ENCODE measurements around the gene TMEM62. TPM values are rescaled to one million over a fixed set of nuclear protein-coding genes. Genes with fewer than 3 reads are reported as not detected.

TMEM62 gene
- total and polyA plus RNA-seq, 10 of the 15 experiments (the other 5 are each of a cell fraction or from before 2014, with no cell fraction given): 7.0 to 26.8 (median 14.9) TPM

DNA sequence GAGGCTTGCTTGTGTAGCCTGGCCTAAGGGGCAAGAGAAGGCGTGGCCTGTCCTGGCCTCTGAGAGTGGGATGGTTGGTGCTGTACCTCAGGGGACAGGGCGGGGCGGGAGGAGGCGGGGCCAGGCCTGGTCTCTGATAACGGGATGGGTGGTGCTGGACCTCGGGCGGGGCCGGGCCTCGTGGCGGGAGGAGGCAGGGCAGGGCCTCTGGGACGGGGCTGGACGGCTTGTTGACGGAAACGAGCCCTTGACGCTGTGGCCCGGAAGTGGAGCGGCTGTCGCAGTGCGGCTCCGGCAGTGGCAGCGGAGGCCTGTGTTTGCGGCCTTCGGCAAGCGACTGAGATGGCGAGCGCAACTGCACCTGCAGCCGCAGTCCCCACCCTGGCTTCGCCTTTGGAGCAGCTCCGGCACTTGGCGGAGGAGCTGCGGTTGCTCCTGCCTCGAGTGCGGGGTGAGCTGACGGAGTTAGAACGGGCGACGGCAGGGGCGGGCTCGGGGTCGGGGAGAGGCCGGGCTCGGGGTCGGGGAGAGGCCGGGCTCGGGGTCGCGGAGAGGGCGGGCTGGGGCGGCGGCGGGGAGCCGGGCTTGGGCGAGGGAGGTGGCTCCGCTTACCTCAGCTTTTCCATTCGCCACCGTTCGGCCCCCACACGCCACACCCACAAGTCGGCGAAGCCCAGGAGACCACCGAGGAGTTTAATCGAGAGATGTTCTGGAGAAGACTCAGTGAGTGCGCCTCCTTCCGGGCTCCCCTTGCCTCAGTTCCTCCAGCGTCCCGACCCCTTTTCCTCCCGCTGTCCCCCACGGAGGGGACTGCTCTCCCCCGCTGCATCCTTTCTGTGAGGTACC, 52.0 kb downstream of the TMEM62 start, which contains the start of gene CCNDBP1 (continued):
- TF ChIP-seq KAT2A (conservative IDR thresholded peaks at IDR 0.05; ENCODE audit: control insufficient read depth, low read depth, low read length) (no peak), CBFB (IDR thresholded peaks at IDR 0.05; ENCODE audit: low read depth) (peak; percentile 57; the same call in 1 of the 2 replicates), NFXL1 (IDR thresholded peaks at IDR 0.05; ENCODE audit: borderline replicate concordance) (no peak), STAT1 (conservative IDR thresholded peaks at IDR 0.05) (no peak), SMAD5 (IDR thresholded peaks at IDR 0.05; ENCODE audit: low read depth) (peak; percentile 84; the same call in 1 of the 2 replicates), SMC3 (IDR thresholded peaks at IDR 0.05; ENCODE audit: borderline replicate concordance, low read length) (0 out of 2 replicates have a peak, but pooled peaks have one; percentile 4), ZZZ3 (IDR thresholded peaks at IDR 0.05; ENCODE audit: control insufficient read depth, insufficient read length, low read depth) (no peak), IKZF1 (conservative IDR thresholded peaks at IDR 0.05) (peak; percentile 55), ZSCAN29 (IDR thresholded peaks at IDR 0.05) (no peak), ASH2L (IDR thresholded peaks at IDR 0.05; ENCODE audit: borderline replicate concordance, low read depth) (no peak), ZNF24 (IDR thresholded peaks at IDR 0.05) (no peak), TCF3 (IDR thresholded peaks at IDR 0.05; ENCODE audit: borderline replicate concordance, insufficient read depth, low read depth, low read length) (peak; percentile 76; the same call in 1 of the 2 replicates), WRNIP1 (IDR thresholded peaks at IDR 0.05; ENCODE audit: borderline replicate concordance, low read depth, low read length) (no peak), NR2C2 (IDR thresholded peaks at IDR 0.05; ENCODE audit: borderline replicate concordance, control insufficient read depth, insufficient read length, low read depth) (no peak)
- TF ChIP-seq, protein P1, sequence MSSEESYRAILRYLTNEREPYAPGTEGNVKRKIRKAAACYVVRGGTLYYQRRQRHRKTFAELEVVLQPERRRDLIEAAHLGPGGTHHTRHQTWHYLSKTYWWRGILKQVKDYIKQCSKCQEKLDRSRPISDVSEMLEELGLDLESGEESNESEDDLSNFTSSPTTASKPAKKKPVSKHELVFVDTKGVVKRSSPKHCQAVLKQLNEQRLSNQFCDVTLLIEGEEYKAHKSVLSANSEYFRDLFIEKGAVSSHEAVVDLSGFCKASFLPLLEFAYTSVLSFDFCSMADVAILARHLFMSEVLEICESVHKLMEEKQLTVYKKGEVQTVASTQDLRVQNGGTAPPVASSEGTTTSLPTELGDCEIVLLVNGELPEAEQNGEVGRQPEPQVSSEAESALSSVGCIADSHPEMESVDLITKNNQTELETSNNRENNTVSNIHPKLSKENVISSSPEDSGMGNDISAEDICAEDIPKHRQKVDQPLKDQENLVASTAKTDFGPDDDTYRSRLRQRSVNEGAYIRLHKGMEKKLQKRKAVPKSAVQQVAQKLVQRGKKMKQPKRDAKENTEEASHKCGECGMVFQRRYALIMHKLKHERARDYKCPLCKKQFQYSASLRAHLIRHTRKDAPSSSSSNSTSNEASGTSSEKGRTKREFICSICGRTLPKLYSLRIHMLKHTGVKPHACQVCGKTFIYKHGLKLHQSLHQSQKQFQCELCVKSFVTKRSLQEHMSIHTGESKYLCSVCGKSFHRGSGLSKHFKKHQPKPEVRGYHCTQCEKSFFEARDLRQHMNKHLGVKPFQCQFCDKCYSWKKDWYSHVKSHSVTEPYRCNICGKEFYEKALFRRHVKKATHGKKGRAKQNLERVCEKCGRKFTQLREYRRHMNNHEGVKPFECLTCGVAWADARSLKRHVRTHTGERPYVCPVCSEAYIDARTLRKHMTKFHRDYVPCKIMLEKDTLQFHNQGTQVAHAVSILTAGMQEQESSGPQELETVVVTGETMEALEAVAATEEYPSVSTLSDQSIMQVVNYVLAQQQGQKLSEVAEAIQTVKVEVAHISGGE (CRISPR knock-in tag; IDR thresholded peaks at IDR 0.05): no peak
- TF ChIP-seq, protein P2, sequence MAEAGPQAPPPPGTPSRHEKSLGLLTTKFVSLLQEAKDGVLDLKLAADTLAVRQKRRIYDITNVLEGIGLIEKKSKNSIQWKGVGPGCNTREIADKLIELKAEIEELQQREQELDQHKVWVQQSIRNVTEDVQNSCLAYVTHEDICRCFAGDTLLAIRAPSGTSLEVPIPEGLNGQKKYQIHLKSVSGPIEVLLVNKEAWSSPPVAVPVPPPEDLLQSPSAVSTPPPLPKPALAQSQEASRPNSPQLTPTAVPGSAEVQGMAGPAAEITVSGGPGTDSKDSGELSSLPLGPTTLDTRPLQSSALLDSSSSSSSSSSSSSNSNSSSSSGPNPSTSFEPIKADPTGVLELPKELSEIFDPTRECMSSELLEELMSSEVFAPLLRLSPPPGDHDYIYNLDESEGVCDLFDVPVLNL (IDR thresholded peaks at IDR 0.05; ENCODE audit: low read depth, low read length): no peak
- TF ChIP-seq, protein P3, sequence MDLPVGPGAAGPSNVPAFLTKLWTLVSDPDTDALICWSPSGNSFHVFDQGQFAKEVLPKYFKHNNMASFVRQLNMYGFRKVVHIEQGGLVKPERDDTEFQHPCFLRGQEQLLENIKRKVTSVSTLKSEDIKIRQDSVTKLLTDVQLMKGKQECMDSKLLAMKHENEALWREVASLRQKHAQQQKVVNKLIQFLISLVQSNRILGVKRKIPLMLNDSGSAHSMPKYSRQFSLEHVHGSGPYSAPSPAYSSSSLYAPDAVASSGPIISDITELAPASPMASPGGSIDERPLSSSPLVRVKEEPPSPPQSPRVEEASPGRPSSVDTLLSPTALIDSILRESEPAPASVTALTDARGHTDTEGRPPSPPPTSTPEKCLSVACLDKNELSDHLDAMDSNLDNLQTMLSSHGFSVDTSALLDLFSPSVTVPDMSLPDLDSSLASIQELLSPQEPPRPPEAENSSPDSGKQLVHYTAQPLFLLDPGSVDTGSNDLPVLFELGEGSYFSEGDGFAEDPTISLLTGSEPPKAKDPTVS (IDR thresholded peaks at IDR 0.05; ENCODE audit: low read depth, low read length): no peak
- TF ChIP-seq, protein P4, sequence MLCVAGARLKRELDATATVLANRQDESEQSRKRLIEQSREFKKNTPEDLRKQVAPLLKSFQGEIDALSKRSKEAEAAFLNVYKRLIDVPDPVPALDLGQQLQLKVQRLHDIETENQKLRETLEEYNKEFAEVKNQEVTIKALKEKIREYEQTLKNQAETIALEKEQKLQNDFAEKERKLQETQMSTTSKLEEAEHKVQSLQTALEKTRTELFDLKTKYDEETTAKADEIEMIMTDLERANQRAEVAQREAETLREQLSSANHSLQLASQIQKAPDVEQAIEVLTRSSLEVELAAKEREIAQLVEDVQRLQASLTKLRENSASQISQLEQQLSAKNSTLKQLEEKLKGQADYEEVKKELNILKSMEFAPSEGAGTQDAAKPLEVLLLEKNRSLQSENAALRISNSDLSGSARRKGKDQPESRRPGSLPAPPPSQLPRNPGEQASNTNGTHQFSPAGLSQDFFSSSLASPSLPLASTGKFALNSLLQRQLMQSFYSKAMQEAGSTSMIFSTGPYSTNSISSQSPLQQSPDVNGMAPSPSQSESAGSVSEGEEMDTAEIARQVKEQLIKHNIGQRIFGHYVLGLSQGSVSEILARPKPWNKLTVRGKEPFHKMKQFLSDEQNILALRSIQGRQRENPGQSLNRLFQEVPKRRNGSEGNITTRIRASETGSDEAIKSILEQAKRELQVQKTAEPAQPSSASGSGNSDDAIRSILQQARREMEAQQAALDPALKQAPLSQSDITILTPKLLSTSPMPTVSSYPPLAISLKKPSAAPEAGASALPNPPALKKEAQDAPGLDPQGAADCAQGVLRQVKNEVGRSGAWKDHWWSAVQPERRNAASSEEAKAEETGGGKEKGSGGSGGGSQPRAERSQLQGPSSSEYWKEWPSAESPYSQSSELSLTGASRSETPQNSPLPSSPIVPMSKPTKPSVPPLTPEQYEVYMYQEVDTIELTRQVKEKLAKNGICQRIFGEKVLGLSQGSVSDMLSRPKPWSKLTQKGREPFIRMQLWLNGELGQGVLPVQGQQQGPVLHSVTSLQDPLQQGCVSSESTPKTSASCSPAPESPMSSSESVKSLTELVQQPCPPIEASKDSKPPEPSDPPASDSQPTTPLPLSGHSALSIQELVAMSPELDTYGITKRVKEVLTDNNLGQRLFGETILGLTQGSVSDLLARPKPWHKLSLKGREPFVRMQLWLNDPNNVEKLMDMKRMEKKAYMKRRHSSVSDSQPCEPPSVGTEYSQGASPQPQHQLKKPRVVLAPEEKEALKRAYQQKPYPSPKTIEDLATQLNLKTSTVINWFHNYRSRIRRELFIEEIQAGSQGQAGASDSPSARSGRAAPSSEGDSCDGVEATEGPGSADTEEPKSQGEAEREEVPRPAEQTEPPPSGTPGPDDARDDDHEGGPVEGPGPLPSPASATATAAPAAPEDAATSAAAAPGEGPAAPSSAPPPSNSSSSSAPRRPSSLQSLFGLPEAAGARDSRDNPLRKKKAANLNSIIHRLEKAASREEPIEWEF (IDR thresholded peaks at IDR 0.05; ENCODE audit: insufficient replicate concordance, low read depth, low read length): no peak

Data from GM12878 (cell line).